ENCODE measurements around the gene ZBTB42. TPM values are rescaled to one million over a fixed set of nuclear protein-coding genes. Genes with fewer than 3 reads are reported as not detected.

ZBTB42 gene
- total RNA-seq, 2 experiments from 2014 or later, result 1.3 TPM

GRCh38 chr14:104852280-104852663, 51.4 kb downstream of the ZBTB42 start:
- no peak for DNase-seq
- Mint-ChIP-seq H3K9me3 (no peaks in the 10 kb centered on the region), H3K4me1 (ENCODE audit: low read depth) (no peaks in the 10 kb centered on the region), H3K27ac (no peak overlapping the region), H3K4me3 (no peak overlapping the region), H3K36me3 (ENCODE audit: low read depth) (no peaks in the 10 kb centered on the region), H3K27me3 (peaks cover 5% of the 10 kb centered on the region)
- ATAC-seq, result no peak
- POLR2A ChIA-PET, result interaction anchor here (0.9 to 1.0 kb wide), 2 partner anchors 11 to 15 kb away, joined by 3 read pairs; no protein-coding TSS in a partner anchor
- CTCF ChIA-PET, result no interaction called here
- intact Hi-C loops (cut with micrococcal nuclease), result no loop called here
- TF ChIP-seq, protein P1, sequence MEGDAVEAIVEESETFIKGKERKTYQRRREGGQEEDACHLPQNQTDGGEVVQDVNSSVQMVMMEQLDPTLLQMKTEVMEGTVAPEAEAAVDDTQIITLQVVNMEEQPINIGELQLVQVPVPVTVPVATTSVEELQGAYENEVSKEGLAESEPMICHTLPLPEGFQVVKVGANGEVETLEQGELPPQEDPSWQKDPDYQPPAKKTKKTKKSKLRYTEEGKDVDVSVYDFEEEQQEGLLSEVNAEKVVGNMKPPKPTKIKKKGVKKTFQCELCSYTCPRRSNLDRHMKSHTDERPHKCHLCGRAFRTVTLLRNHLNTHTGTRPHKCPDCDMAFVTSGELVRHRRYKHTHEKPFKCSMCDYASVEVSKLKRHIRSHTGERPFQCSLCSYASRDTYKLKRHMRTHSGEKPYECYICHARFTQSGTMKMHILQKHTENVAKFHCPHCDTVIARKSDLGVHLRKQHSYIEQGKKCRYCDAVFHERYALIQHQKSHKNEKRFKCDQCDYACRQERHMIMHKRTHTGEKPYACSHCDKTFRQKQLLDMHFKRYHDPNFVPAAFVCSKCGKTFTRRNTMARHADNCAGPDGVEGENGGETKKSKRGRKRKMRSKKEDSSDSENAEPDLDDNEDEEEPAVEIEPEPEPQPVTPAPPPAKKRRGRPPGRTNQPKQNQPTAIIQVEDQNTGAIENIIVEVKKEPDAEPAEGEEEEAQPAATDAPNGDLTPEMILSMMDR (IDR thresholded peaks at IDR 0.05), result no peak

Other genes starting within 250 kb of the ZBTB42 start
- gene C14orf180, start 221.3 kb upstream of the ZBTB42 start, total RNA-seq, result not detected
- gene TMEM179, start 196.3 kb upstream of the ZBTB42 start, total RNA-seq, result not detected
- 10 to 100 TPM; 61.5 to 65.0 TPM for gene INF2, start 111.5 kb upstream of the ZBTB42 start, total RNA-seq
- gene ADSS1, start 76.9 kb upstream of the ZBTB42 start, total RNA-seq, result 1 to 10 TPM; 2.7 to 3.0 TPM
- 100 to 1,000 TPM; 115 to 125 TPM for gene SIVA1, start 48.0 kb upstream of the ZBTB42 start, total RNA-seq
- 100 to 1,000 TPM; 116 to 121 TPM for gene AKT1, start 5.4 kb upstream of the ZBTB42 start, total RNA-seq
- 1 to 10 TPM; 2.2 to 2.3 TPM for gene CEP170B, start 64.2 kb downstream of the ZBTB42 start, total RNA-seq
- not detected for gene PLD4, start 123.8 kb downstream of the ZBTB42 start, total RNA-seq
- under 1 TPM in 1 of 2 experiments, not detected in 1; 0.02 TPM for gene AHNAK2, start 177.3 kb downstream of the ZBTB42 start, total RNA-seq
- under 1 TPM; 0.47 to 0.67 TPM for gene CLBA1, start 184.7 kb downstream of the ZBTB42 start, total RNA-seq
- gene CDCA4, start 220.0 kb downstream of the ZBTB42 start, total RNA-seq, result 10 to 100 TPM; 59.4 to 63.5 TPM

All from activated CD8-positive, alpha-beta T cell treated with anti-CD3 and anti-CD28 coated beads for 36 hours (primary cell).